Neural progenitor cell (in vitro differentiated cells): Measurements from ENCODE around the gene ATF6B.

ENCODE experiments used
- EZH2phosphoT487 ChIP-seq: fragments of 200-600 bp; sonication (generic); IDR thresholded peaks from 2 replicates; pipeline ENCODE4 v1.6.1; 2017; ENCODE audit warnings: antibody characterized with exemption
- TF ChIP-seq, protein P1 (sequence below): fragments of 200-600 bp; sonication (generic); IDR thresholded peaks from 2 replicates; pipeline ENCODE4 v1.5.1; 2017; ENCODE audit warnings: antibody characterized with exemption, mild to moderate bottlenecking

DNA sequence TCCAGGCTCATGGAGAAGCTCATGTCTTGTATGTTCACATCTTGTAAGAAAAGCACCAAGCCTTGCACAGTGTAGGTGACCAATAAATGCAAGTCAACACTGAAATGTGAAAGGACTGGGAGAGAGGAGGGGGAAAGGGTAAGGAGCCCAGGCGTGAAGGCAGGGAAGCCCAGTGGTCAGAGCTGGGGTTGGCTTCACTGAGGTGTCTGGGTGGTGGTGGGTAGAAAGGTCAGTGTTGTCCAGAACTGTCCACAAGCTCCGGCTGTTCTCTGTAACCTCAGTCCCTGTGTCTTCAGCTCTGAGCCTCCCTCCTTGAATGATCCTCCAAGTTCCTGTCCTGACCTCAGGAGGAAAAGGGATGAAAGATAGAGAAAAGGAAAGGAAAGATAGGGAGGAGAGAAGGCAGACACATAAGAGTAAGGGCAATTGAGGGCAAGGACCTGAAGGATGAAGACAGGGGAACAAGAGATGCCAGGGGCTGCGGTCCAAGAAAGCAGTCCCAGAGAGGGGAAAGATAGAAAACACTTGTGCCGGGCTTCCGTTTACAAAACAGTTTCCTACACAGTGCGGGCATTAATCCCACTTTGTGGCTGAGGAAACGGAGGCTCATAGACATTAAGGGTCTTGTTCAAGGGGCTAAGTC is 16.5 kb downstream of the ATF6B start:
- TF ChIP-seq, protein P1, sequence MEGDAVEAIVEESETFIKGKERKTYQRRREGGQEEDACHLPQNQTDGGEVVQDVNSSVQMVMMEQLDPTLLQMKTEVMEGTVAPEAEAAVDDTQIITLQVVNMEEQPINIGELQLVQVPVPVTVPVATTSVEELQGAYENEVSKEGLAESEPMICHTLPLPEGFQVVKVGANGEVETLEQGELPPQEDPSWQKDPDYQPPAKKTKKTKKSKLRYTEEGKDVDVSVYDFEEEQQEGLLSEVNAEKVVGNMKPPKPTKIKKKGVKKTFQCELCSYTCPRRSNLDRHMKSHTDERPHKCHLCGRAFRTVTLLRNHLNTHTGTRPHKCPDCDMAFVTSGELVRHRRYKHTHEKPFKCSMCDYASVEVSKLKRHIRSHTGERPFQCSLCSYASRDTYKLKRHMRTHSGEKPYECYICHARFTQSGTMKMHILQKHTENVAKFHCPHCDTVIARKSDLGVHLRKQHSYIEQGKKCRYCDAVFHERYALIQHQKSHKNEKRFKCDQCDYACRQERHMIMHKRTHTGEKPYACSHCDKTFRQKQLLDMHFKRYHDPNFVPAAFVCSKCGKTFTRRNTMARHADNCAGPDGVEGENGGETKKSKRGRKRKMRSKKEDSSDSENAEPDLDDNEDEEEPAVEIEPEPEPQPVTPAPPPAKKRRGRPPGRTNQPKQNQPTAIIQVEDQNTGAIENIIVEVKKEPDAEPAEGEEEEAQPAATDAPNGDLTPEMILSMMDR, result no peak
- no peak for TF ChIP-seq EZH2phosphoT487
